Mesenchymal stem cell (in vitro differentiated cells and primary cell): ENCODE data around the gene CD58.

Experiments used
- DNase-seq: peaks from one replicate; pipeline ENCODE4 v3.0.0-alpha.2; 2013
- H2AFZ ChIP-seq: one replicate; pipeline ENCODE4 v1.6.1; 2013; ENCODE audit warnings: low read depth, mild to moderate bottlenecking, control low read depth, inconsistent platforms, low read length, moderate library complexity
- H2AK5ac ChIP-seq: 2 replicates; pipeline ENCODE4 v1.6.1; 2013; ENCODE audit warnings: low read length, moderate library complexity, mild to moderate bottlenecking, inconsistent platforms; ENCODE audit not compliant: severe bottlenecking
- H2BK120ac ChIP-seq: one replicate; pipeline ENCODE4 v1.6.1; 2013; ENCODE audit warnings: low read depth, mild to moderate bottlenecking, inconsistent platforms, low read length, moderate library complexity
- H2BK12ac ChIP-seq, 2 experiments: one replicate each; pipeline ENCODE4 v1.6.1; 2013; ENCODE audit warnings: inconsistent platforms in 2 of 2, low read length in 2 of 2, mild to moderate bottlenecking in 2 of 2, moderate library complexity in 2 of 2, control low read depth in 1 of 2
- H2BK15ac ChIP-seq: one replicate; pipeline ENCODE4 v1.6.1; 2013; ENCODE audit warnings: mild to moderate bottlenecking, low read depth, inconsistent platforms; ENCODE audit not compliant: poor library complexity, severe bottlenecking
- H2BK5ac ChIP-seq: 2 replicates; pipeline ENCODE4 v1.6.1; 2013; ENCODE audit warnings: low read depth, mild to moderate bottlenecking, low read length, control low read depth, inconsistent platforms; ENCODE audit not compliant: poor library complexity, severe bottlenecking
- H3K14ac ChIP-seq, 2 experiments: one replicate each; pipeline ENCODE4 v1.6.1; 2013; ENCODE audit warnings: inconsistent platforms in 2 of 2, low read length in 2 of 2, control low read depth in 1 of 2, mild to moderate bottlenecking in 1 of 2, moderate library complexity in 1 of 2
- H3K18ac ChIP-seq, 2 experiments: one replicate each; pipeline ENCODE4 v1.6.1; 2013; ENCODE audit warnings: inconsistent platforms in 2 of 2, low read length in 2 of 2, control low read depth in 1 of 2, low read depth in 1 of 2, mild to moderate bottlenecking in 1 of 2
- H3K23ac ChIP-seq, 2 experiments: one replicate each; pipeline ENCODE4 v1.6.1; 2013; ENCODE audit warnings: inconsistent platforms in 2 of 2, low read length in 2 of 2, mild to moderate bottlenecking in 2 of 2, moderate library complexity in 2 of 2, control low read depth in 1 of 2
- H3K27ac ChIP-seq: 2 replicates; pipeline ENCODE4 v1.5.1; 2013; ENCODE audit warnings: mild to moderate bottlenecking, moderate library complexity, low read length, control low read depth, inconsistent platforms; ENCODE audit not compliant: poor library complexity, severe bottlenecking
- H3K27me3 ChIP-seq, 2 experiments: 2 replicates each; pipeline versions ENCODE4 v1.6.1 to v1.7.0; 2013; ENCODE audit warnings: low read length in 2 of 2, mild to moderate bottlenecking in 2 of 2, moderate library complexity in 2 of 2, control low read depth in 1 of 2, inconsistent platforms in 1 of 2; ENCODE audit not compliant: control insufficient read depth in 1 of 2, insufficient read depth in 1 of 2
- H3K36me3 ChIP-seq, 2 experiments: 2 replicates each; pipeline versions ENCODE4 v1.6.1 to v1.7.0; 2013; ENCODE audit warnings: low read length in 2 of 2, control low read depth in 1 of 2, inconsistent platforms in 1 of 2, low read depth in 1 of 2, mild to moderate bottlenecking in 1 of 2; ENCODE audit not compliant: insufficient read depth in 2 of 2, control insufficient read depth in 1 of 2
- H3K4ac ChIP-seq, 2 experiments: one replicate each; pipeline ENCODE4 v1.6.1; 2013; ENCODE audit warnings: inconsistent platforms in 2 of 2, low read length in 2 of 2, mild to moderate bottlenecking in 2 of 2, moderate library complexity in 2 of 2, control low read depth in 1 of 2, low read depth in 1 of 2
- H3K4me1 ChIP-seq: 2 replicates; pipeline ENCODE4 v1.6.1; 2013; ENCODE audit warnings: low read depth, low read length, control low read depth; ENCODE audit not compliant: control insufficient read depth, insufficient read depth
- H3K4me2 ChIP-seq: 2 replicates; pipeline ENCODE4 v1.6.1; 2013; ENCODE audit warnings: low read length, mild to moderate bottlenecking, inconsistent platforms; ENCODE audit not compliant: poor library complexity, severe bottlenecking
- H3K4me3 ChIP-seq, 2 experiments: 2 replicates each; pipeline versions ENCODE4 v1.5.1 to v1.7.0; 2013; ENCODE audit warnings: low read length in 2 of 2, mild to moderate bottlenecking in 2 of 2, control low read depth in 1 of 2, low read depth in 1 of 2; ENCODE audit not compliant: insufficient read depth in 1 of 2
- H3K79me1 ChIP-seq: replicated peaks from 2 replicates; pipeline ENCODE4 v1.6.1; 2013; ENCODE audit warnings: mild to moderate bottlenecking, control low read depth, low read length, inconsistent platforms; ENCODE audit not compliant: poor library complexity, severe bottlenecking
- H3K9ac ChIP-seq: 2 replicates; pipeline ENCODE4 v1.7.0; 2013; ENCODE audit warnings: mild to moderate bottlenecking, low read length, moderate library complexity
- H3K9me3 ChIP-seq: 2 replicates; pipeline ENCODE4 v1.7.0; 2013; ENCODE audit warnings: mild to moderate bottlenecking, low read length; ENCODE audit not compliant: control insufficient read depth
- H4K8ac ChIP-seq: one replicate; pipeline ENCODE4 v1.6.1; 2013; ENCODE audit warnings: inconsistent platforms, mild to moderate bottlenecking, low read length, moderate library complexity
- H4K91ac ChIP-seq: one replicate; pipeline ENCODE4 v1.6.1; 2013; ENCODE audit warnings: mild to moderate bottlenecking, low read length, inconsistent platforms
- WGBS: methylation state at CpG from one replicate; pipeline ENCODE4 v1.1.7; 2013; ENCODE audit warnings: mixed read lengths; 5-methylcytosine and 5-hydroxymethylcytosine counted together

The CD58 gene

DNA sequence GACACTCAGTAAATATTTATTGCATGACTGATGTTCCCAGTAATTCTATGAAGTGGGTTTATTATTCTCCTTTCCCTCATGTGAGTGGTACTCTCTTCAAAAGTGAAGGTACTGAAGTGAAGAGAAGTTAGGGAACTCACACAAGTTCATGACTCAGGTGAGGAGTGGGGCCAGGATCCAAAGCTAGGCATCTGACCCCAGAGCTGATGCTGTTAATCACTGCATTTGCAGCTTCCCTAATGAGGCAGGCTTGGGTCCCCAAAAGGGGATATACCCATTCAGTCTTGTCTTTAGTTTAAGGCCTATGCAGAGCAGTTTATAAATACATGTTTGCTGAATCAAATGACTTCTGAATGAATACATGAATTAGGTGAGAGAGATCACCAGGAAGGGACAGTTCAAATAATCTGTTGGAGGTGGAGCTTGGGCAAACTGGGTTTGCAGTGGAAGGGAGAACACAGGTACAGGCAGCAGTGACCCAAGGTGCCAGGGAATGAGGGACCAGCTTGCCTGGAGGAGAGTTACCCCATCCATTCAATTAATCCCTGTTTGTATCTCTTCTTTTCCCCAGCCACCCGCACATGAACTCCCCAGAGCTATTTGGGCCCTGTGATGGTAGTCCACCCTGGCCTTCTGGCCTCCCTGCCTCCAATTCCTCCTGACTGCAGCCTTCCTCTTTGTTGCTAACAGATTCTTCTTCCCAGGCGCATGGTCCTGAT, 2.0 kb downstream of the CD58 start:
- no peak overlapping the region for H3K4me2 ChIP-seq
- H3K4ac ChIP-seq: no peak overlapping the region
- H2AFZ ChIP-seq: no peak overlapping the region
- no peak overlapping the region for H2AK5ac ChIP-seq
- H2BK15ac ChIP-seq: no peak overlapping the region
- H2BK5ac ChIP-seq: no peak overlapping the region
- peak overlapping the region; percentile 43 for H4K8ac ChIP-seq
- H2BK12ac ChIP-seq: peak overlapping the region in 1 of 2 experiments; percentile 42
- no peak overlapping the region for H3K14ac ChIP-seq
- no peak overlapping the region for H3K9ac ChIP-seq
- no peak overlapping the region for H3K27ac ChIP-seq
- H3K9me3 ChIP-seq: no peaks in the 10 kb centered on the region
- H3K4me3 ChIP-seq: no peak overlapping the region
- no peaks in the 10 kb centered on the region for H3K27me3 ChIP-seq
- no peak overlapping the region for H3K18ac ChIP-seq
- 100% methylated on average over 2 of the region's 2 CpGs for WGBS
- no peak overlapping the region for H3K23ac ChIP-seq
- H3K36me3 ChIP-seq: no peaks in the 10 kb centered on the region
- H3K79me1 ChIP-seq: peaks cover 17% of the 10 kb centered on the region
- DNase-seq: no peak
- no peak overlapping the region for H4K91ac ChIP-seq
- no peak overlapping the region for H2BK120ac ChIP-seq
- peaks cover 16% of the 10 kb centered on the region for H3K4me1 ChIP-seq

- no peak for DNase-seq
- H3K18ac ChIP-seq: no peak overlapping the region
- H4K91ac ChIP-seq: no peak overlapping the region
- peaks cover 19% of the 10 kb centered on the region for H3K79me1 ChIP-seq
- H2BK5ac ChIP-seq: no peak overlapping the region
- H3K4ac ChIP-seq: no peak overlapping the region
- H3K4me1 ChIP-seq: peaks cover 15% of the 10 kb centered on the region
- no peak overlapping the region for H3K23ac ChIP-seq
- no peak overlapping the region for H3K27ac ChIP-seq
- H3K27me3 ChIP-seq: no peaks in the 10 kb centered on the region
- no peak overlapping the region for H3K9ac ChIP-seq
- no peak overlapping the region for H2AK5ac ChIP-seq
- H2BK120ac ChIP-seq: no peak overlapping the region
- H3K4me2 ChIP-seq: no peak overlapping the region
- WGBS: 97% methylated on average over 2 of the region's 4 CpGs
- no peak overlapping the region for H3K4me3 ChIP-seq
- no peaks in the 10 kb centered on the region for H3K9me3 ChIP-seq
- peaks cover 0 to 2% of the 10 kb centered on the region in 2 experiments for H3K36me3 ChIP-seq
- no peak overlapping the region for H2AFZ ChIP-seq
- no peak overlapping the region for H3K14ac ChIP-seq
- H2BK12ac ChIP-seq: no peak overlapping the region
- no peak overlapping the region for H4K8ac ChIP-seq
- no peak overlapping the region for H2BK15ac ChIP-seq
Observed at GRCh38 chr1:116567790-116568661, 2.8 kb downstream of the CD58 start.

GRCh38 chr1:116565222-116565621, 5.6 kb downstream of the CD58 start:
- Histone ChIP-seq H2AK5ac (no peak overlapping the region), H3K9ac (peak overlapping the region; percentile 9), H3K4me1 (peaks cover 7% of the 10 kb centered on the region), H2BK120ac (no peak overlapping the region), H2BK15ac (no peak overlapping the region), H2AFZ (no peak overlapping the region), H3K23ac (no peak overlapping the region), H2BK5ac (no peak overlapping the region), H2BK12ac (no peak overlapping the region), H3K18ac (no peak overlapping the region), H3K4me3 (no peak overlapping the region), H3K27ac (no peak overlapping the region), H4K91ac (no peak overlapping the region), H3K4ac (no peak overlapping the region), H3K14ac (no peak overlapping the region), H3K27me3 (no peaks in the 10 kb centered on the region), H4K8ac (no peak overlapping the region), H3K79me1 (peaks cover 21% of the 10 kb centered on the region), H3K9me3 (no peaks in the 10 kb centered on the region), H3K36me3 (peaks cover 0 to 3% of the 10 kb centered on the region in 2 experiments), H3K4me2 (no peak overlapping the region)
- 97% methylated on average over 1 of the region's 1 CpG for WGBS
- DNase-seq: no peak

GRCh38 chr1:116564426-116564825, 6.4 kb downstream of the CD58 start:
- DNase-seq: no peak
- WGBS: 100% methylated on average over 1 of the region's 1 CpG
- H2BK5ac ChIP-seq: no peak overlapping the region
- no peak overlapping the region for H3K4me2 ChIP-seq
- peaks cover 18% of the 10 kb centered on the region for H3K79me1 ChIP-seq
- no peak overlapping the region for H3K23ac ChIP-seq
- no peak overlapping the region for H4K8ac ChIP-seq
- no peak overlapping the region for H2AK5ac ChIP-seq
- H4K91ac ChIP-seq: no peak overlapping the region
- no peaks in the 10 kb centered on the region for H3K27me3 ChIP-seq
- peaks cover 1% of the 10 kb centered on the region for H3K4me1 ChIP-seq
- H3K4me3 ChIP-seq: no peak overlapping the region
- H3K18ac ChIP-seq: no peak overlapping the region
- no peak overlapping the region for H2AFZ ChIP-seq
- no peak overlapping the region for H2BK120ac ChIP-seq
- H3K14ac ChIP-seq: no peak overlapping the region
- no peak overlapping the region for H3K4ac ChIP-seq
- no peak overlapping the region for H2BK12ac ChIP-seq
- H3K9ac ChIP-seq: no peak overlapping the region
- H3K36me3 ChIP-seq: peaks cover 0 to 3% of the 10 kb centered on the region in 2 experiments
- no peak overlapping the region for H2BK15ac ChIP-seq
- H3K27ac ChIP-seq: no peak overlapping the region
- no peaks in the 10 kb centered on the region for H3K9me3 ChIP-seq
